Psoas muscle (tissue), 8 donors: Measurements from ENCODE around the gene CREB3L1. TPM values are rescaled to one million over a fixed set of nuclear protein-coding genes. Genes with fewer than 3 reads are reported as not detected.

Source experiments
- ATAC-seq, 4 donors: fragments of 200-7000 bp; cut with Tn5 transposase; one replicate each; pipeline ENCODE4 v1.9.1; 2020; ENCODE audit warnings: moderate library complexity in 3 of 4, mild to moderate bottlenecking in 2 of 4
- DNase-seq, 2 donors: peaks; one replicate each; pipeline ENCODE4 v3.0.0-alpha.2; 2020
- H3K27ac ChIP-seq: fragments of 200-600 bp; one replicate; pipeline ENCODE4 v1.8.0; 2022
- H3K27me3 ChIP-seq, 3 donors: fragments of 200-600 bp in 1 of 3; one replicate each; pipeline versions ENCODE4 v1.6.1 to v1.8.0; 2013 to 2022; ENCODE audit warnings: low read length in 2 of 3, mild to moderate bottlenecking in 2 of 3, moderate library complexity in 1 of 3; ENCODE audit not compliant: insufficient read depth in 3 of 3
- H3K36me3 ChIP-seq, 2 donors: fragments of 200-600 bp in 1 of 2; one replicate each; pipeline versions ENCODE4 v1.6.1 to v1.8.0; 2013 to 2022; ENCODE audit warnings: low read depth in 1 of 2, mild to moderate bottlenecking in 1 of 2, moderate library complexity in 1 of 2; ENCODE audit not compliant: insufficient read depth in 1 of 2
- H3K4me1 ChIP-seq: fragments of 200-600 bp; one replicate; pipeline ENCODE4 v1.8.0; 2022
- H3K4me3 ChIP-seq: fragments of 200-600 bp; one replicate; pipeline ENCODE4 v1.8.0; 2022; ENCODE audit warnings: mild to moderate bottlenecking
- H3K9me3 ChIP-seq: fragments of 200-600 bp; one replicate; pipeline ENCODE4 v1.8.0; 2022
- WGBS, 3 donors: extraction: QIAGEN DNeasy Blood & Tissue Kit; methylation state at CpG; one replicate each; pipeline versions ENCODE4 v1.1.6 to v1.1.7; 2013; 5-methylcytosine and 5-hydroxymethylcytosine counted together
- intact Hi-C, 2 donors: fragments of 100-400 bp; cut with DNase I; formaldehyde crosslinking; loops; one replicate each; pipeline versions ENCODE4 v1.11.0 to v1.14.2; 2022
- polyA plus RNA-seq, 3 donors: library from polyadenylated mRNA; stranded (reverse); fragments of 200-250 nt; gene quantifications; one replicate each; pipeline ENCODE4 v1.2.3, GENCODE V29; 2013
- total RNA-seq, 4 donors: library from RNA; stranded (reverse); fragmentation: NEBNext Ultra II Directional in 2 of 4; extraction: Animal tissue kit (Norgen Biotek cat#: 25700) in 2 of 4; gene quantifications; one replicate each; pipeline versions ENCODE4 v1.2.1 to v1.2.4, GENCODE V29; 2021 to 2023
- TF ChIP-seq, protein P1 (sequence below): fragments of 200-600 bp; IDR thresholded peaks from one replicate; pipeline ENCODE4 v1.8.0; 2022; ENCODE audit warnings: antibody characterized with exemption
- donor health status: healthy with polysubstance abuse.
- donor health status: DM: no; HTN: no; CAD: no; lungs with moderate emphysema.
- donor health status: Bipolar disorder and iron deficiency.
- donor health status: healthy.
- donor health status: DM: yes; HTN: yes; CAD: no.
- donor health status: DM: no; HTN: no; CAD: no.
- donor health status: DM: no; HTN: no; CAD: no.
- donor health status: DM: yes; HTN: yes; CAD: no.

Gene CREB3L1
- total and polyA plus RNA-seq, 7 donors, result 1.4 to 6.9 (median 2.2) TPM

DNA sequence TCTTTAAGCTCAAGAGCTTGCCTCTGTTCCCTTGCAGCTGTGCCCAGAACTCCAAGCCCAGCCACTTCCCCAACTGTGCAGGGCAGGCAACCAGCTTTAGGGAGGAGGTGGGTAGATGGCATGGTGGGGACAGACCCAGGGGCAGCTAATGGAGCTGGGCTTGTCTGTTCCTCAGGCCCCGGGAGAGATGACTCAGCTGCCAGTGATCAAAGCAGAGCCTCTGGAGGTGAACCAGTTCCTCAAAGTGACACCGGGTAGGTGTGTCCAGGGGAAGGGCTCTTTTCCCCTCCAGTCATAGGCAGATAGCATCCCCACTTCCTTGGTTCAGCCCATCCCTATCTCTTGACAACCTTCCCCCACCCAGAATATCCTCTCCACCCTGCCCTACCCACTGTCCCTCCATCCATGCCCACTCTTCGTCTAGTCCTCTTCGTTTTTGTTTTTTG is 32.4 kb downstream of the CREB3L1 start:
- Histone ChIP-seq H3K27ac (no peak overlapping the region), H3K27me3 (no peaks in the 10 kb centered on the region), H3K4me3 (no peak overlapping the region), H3K9me3 (no peaks in the 10 kb centered on the region), H3K4me1 (no peaks in the 10 kb centered on the region), H3K36me3 (no peaks in the 10 kb centered on the region)
- intact Hi-C loops, result loop anchor here in 1 of 2 donors (2.0 kb wide), 1 partner anchor 71 kb away; no protein-coding TSS in a partner anchor
- TF ChIP-seq, protein P1, sequence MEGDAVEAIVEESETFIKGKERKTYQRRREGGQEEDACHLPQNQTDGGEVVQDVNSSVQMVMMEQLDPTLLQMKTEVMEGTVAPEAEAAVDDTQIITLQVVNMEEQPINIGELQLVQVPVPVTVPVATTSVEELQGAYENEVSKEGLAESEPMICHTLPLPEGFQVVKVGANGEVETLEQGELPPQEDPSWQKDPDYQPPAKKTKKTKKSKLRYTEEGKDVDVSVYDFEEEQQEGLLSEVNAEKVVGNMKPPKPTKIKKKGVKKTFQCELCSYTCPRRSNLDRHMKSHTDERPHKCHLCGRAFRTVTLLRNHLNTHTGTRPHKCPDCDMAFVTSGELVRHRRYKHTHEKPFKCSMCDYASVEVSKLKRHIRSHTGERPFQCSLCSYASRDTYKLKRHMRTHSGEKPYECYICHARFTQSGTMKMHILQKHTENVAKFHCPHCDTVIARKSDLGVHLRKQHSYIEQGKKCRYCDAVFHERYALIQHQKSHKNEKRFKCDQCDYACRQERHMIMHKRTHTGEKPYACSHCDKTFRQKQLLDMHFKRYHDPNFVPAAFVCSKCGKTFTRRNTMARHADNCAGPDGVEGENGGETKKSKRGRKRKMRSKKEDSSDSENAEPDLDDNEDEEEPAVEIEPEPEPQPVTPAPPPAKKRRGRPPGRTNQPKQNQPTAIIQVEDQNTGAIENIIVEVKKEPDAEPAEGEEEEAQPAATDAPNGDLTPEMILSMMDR, result no peak
- 65 to 83% (median 69%) methylated on average over 4 of the region's 4 CpGs for WGBS, 3 donors
- DNase-seq (no peak), ATAC-seq (peak in 1 of 4 donors; percentile 12)

DNA sequence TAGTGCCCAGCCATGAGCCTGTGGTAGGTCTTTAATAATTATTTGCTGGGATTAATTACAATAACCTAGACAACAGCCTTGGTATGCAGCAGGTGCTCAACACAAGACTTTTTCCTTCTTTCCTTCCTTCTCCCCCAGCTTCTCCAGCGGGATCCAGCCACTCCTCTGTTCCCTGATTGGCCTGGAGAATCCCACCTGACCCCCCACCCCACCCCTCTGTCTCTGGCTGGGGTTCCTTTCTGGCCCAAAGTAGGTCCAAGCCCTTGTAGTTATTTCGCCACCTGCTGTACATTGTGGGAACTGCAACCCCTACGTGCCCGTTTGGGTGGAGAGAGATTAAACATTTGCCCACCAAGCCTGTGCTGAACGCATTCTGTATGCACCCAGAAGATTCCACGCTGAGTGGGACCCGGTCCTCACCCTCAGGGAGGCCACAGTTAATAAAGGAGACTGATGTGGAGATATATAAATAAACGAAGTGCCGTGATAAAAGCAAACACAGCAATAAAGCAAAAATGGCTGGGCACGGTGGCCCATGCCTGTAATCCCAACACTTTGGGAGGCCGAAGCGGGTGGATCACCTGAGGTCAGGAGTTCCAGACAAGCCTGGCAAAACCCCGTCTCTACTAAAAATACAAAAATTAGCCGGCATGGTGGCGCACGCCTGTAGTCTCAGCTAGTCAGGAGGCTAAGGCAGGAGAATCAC is 37.7 kb downstream of the CREB3L1 start:
- no peaks in the 10 kb centered on the region for H3K4me1 ChIP-seq
- H3K27ac ChIP-seq, result no peak overlapping the region
- ATAC-seq, result peak; percentile 53 to 82 (median 72)
- no peaks in the 10 kb centered on the region for H3K27me3 ChIP-seq
- WGBS, 3 donors, result 52 to 54% (median 53%) methylated on average over 16 of the region's 16 CpGs
- no peak overlapping the region for H3K4me3 ChIP-seq
- DNase-seq, result peak; percentile 68 to 73
- intact Hi-C loops, result no loop called here
- no peaks in the 10 kb centered on the region for H3K9me3 ChIP-seq
- no peaks in the 10 kb centered on the region for H3K36me3 ChIP-seq
- TF ChIP-seq, protein P1, result peak; percentile 73

DNA sequence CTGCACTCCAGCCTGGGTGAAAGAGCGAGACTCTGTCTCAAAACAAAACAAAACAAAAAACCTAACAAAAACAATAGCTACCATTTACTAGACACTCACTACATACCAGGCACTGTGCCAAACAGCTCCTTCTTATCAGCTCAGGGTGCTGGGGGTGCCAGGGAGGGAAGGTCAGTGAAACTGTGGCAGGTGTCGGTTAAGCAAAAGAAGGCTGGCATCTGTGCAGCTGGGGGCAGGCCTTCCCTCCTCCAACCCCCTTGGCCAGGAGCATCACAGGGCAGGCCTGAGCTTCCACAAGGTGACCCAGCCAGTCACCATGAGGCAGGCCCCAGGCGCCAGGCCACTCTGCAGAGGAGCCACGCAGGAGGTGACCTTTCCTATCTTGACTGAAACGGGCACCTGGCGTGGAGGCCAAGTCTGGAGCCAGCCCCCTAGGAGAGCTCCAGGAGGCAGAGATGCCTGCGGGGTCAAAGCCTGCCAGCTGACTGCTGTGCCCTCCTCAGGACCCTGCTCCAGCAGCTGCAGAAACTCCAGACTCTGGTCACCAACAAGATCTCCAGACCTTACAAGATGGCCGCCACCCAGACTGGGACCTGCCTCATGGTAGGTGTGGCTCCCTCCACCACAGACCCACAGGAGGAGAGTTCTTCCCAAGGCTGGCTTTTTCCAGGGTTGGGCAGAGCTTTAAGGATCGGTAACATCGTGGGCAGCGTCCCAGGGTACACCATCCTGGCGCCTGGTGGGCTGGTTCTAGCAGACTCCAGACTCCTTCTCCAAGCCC is 38.5 kb downstream of the CREB3L1 start:
- intact Hi-C loops, result no loop called here
- ATAC-seq (peak in 1 of 4 donors; percentile 17), DNase-seq (no peak)
- Histone ChIP-seq H3K27ac (no peak overlapping the region), H3K4me1 (no peaks in the 10 kb centered on the region), H3K9me3 (no peaks in the 10 kb centered on the region), H3K27me3 (no peaks in the 10 kb centered on the region), H3K36me3 (no peaks in the 10 kb centered on the region), H3K4me3 (no peak overlapping the region)
- 81 to 87% (median 87%) methylated on average over 12 of the region's 12 CpGs for WGBS, 3 donors
- TF ChIP-seq, protein P1, result no peak

- H3K4me3 ChIP-seq, result no peak overlapping the region
- WGBS, 3 donors, result 92 to 96% (median 95%) methylated on average over 5 of the region's 5 CpGs
- intact Hi-C loops, result no loop called here
- no peak for DNase-seq
- TF ChIP-seq, protein P1, result no peak
- no peaks in the 10 kb centered on the region for H3K4me1 ChIP-seq
- ATAC-seq, result no peak
- no peak overlapping the region for H3K27ac ChIP-seq
- no peaks in the 10 kb centered on the region for H3K9me3 ChIP-seq
- no peaks in the 10 kb centered on the region for H3K36me3 ChIP-seq
- no peaks in the 10 kb centered on the region for H3K27me3 ChIP-seq
Observed at GRCh38 chr11:46319074-46319453, 41.6 kb downstream of the CREB3L1 start.
